GM12872 (cell line): Measurements from ENCODE around the gene ADAMTS18.

ENCODE experiments used
- TF ChIP-seq, protein P1 (sequence below): IDR thresholded peaks from 3 replicates; pipeline ENCODE4 v1.5.1; 2011; ENCODE audit warnings: low read depth, mild to moderate bottlenecking, low read length, moderate library complexity; ENCODE audit not compliant: insufficient read depth

ADAMTS18 gene

GRCh38 chr16:77403732-77404131, 31.1 kb downstream of the ADAMTS18 start:
- TF ChIP-seq, protein P1, sequence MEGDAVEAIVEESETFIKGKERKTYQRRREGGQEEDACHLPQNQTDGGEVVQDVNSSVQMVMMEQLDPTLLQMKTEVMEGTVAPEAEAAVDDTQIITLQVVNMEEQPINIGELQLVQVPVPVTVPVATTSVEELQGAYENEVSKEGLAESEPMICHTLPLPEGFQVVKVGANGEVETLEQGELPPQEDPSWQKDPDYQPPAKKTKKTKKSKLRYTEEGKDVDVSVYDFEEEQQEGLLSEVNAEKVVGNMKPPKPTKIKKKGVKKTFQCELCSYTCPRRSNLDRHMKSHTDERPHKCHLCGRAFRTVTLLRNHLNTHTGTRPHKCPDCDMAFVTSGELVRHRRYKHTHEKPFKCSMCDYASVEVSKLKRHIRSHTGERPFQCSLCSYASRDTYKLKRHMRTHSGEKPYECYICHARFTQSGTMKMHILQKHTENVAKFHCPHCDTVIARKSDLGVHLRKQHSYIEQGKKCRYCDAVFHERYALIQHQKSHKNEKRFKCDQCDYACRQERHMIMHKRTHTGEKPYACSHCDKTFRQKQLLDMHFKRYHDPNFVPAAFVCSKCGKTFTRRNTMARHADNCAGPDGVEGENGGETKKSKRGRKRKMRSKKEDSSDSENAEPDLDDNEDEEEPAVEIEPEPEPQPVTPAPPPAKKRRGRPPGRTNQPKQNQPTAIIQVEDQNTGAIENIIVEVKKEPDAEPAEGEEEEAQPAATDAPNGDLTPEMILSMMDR = no peak

DNA sequence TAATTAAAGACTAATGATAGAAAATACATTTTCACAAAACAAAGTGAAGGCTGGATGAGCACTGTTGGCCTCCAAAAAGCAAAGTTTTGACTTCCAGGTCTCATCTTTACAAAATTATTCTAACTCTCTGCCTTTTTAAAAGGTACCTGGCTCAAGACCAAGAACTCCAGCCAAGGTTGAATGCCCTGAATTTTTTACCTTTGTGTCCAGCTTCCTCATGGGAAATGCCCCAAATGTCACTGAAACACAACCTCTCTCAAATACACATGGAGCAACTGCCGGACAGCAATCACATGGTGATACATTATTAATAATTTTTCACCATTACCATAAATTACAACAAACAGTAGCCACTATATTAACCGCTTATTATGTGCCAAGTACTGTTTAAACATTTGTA, 32.2 kb downstream of the ADAMTS18 start:
- TF ChIP-seq, protein P1 = no peak

DNA sequence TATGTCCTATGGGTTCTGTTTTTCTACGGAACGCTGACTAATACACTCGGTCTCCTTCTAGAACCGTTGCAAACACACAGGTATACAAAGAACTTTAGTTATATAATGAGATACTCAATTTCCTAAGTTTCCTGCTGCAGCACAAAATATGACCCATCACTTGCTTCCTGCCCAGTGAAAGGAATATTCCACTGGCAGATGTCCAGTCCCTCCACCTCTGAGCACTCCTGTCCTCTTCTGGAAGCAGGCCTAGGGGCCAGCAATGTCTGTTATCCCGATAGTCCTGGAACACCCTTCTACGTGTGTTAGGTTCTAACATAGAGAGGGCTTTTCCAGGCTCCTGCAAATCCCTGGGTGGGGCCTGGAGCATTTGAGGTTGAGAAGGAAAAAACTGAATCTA, 32.7 kb downstream of the ADAMTS18 start:
- TF ChIP-seq, protein P1 = no peak

DNA sequence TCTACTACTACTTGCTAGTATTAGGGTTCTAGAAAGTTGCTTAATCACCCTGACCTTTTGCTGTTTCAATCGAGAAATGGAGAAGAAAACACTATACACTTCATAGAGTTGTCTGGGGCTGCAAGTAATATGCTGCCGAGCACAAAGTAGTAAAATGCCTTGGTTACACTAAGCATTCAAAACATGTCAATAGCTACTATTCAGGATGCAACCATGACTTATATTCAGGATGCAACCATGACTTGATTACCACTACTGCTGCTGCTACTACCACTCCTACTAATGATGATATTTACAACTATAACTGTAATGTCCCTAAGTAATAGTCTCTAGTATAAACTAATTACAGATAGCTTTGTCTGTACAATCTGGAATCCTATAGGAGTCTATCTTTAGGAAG, 35.3 kb downstream of the ADAMTS18 start:
- TF ChIP-seq, protein P1 = no peak

- TF ChIP-seq, protein P1 = no peak
Observed at GRCh38 chr16:77399066-77399465, 35.8 kb downstream of the ADAMTS18 start.

DNA sequence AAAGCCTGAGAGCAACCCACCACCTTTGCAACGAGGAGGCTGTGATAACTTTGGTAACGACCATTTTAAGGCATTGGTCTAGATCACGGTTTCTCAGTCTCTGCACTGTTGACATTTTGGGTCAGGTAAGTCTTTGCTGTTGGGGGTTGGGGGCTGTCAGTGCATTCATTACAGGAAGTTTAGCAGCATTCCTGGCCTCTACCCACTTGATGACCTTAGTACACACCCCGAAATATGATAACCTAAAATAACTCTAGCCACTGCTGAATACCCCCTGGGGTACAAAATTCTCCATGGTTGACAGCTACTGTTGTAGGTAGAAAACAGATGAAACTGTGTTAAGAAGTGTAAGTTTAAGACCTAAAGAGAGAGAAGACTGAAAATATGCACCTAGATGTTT, 36.3 kb downstream of the ADAMTS18 start:
- TF ChIP-seq, protein P1 = no peak

- TF ChIP-seq, protein P1 = no peak
Observed at GRCh38 chr16:77396461-77396860, 38.4 kb downstream of the ADAMTS18 start.

DNA sequence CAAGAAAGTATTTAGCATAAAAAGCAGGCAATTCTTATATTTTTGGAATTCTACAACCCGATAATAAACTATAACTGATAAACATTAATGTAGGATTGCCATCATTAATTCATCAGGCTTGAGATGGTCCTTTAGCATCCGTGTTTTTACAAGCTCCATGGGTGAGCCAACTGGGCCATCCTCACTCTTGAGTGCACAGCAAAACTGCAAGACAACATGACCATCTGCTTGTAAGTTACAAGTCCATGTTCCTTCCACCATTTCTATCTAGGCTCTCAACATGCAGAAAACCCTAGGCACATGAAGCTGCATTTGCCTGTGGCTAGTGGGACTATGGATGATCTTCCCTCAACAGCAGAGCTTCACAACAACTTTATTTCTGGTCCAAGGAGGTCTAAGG, 40.1 kb downstream of the ADAMTS18 start:
- TF ChIP-seq, protein P1 = no peak
